ENCODE data around the gene ZSCAN32.

The ZSCAN32 gene

GRCh38 chr16:3358871-3359270 lies 41.9 kb downstream of the ZSCAN32 start:
- TF ChIP-seq, protein P1, sequence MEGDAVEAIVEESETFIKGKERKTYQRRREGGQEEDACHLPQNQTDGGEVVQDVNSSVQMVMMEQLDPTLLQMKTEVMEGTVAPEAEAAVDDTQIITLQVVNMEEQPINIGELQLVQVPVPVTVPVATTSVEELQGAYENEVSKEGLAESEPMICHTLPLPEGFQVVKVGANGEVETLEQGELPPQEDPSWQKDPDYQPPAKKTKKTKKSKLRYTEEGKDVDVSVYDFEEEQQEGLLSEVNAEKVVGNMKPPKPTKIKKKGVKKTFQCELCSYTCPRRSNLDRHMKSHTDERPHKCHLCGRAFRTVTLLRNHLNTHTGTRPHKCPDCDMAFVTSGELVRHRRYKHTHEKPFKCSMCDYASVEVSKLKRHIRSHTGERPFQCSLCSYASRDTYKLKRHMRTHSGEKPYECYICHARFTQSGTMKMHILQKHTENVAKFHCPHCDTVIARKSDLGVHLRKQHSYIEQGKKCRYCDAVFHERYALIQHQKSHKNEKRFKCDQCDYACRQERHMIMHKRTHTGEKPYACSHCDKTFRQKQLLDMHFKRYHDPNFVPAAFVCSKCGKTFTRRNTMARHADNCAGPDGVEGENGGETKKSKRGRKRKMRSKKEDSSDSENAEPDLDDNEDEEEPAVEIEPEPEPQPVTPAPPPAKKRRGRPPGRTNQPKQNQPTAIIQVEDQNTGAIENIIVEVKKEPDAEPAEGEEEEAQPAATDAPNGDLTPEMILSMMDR (IDR thresholded peaks at IDR 0.05; ENCODE audit: low read depth, low read length, missing control alignments), result no peak
- no peak for DNase-seq (ENCODE audit: low read depth)
- H3K4me3 ChIP-seq (ENCODE audit: low read depth, low read length), result no peak overlapping the region

GRCh38 chr16:3356118-3356517 lies 44.7 kb downstream of the ZSCAN32 start:
- H3K4me3 ChIP-seq (ENCODE audit: low read depth, low read length), result no peak overlapping the region
- TF ChIP-seq, protein P1 (IDR thresholded peaks at IDR 0.05; ENCODE audit: low read depth, low read length, missing control alignments), result no peak
- DNase-seq (ENCODE audit: low read depth), result no peak

- no peak within 1 kb of the TSS for H3K4me3 ChIP-seq (ENCODE audit: low read depth, low read length)
- no peak for DNase-seq (ENCODE audit: low read depth)
- TF ChIP-seq, protein P1 (IDR thresholded peaks at IDR 0.05; ENCODE audit: low read depth, low read length, missing control alignments), result no peak
Measured at GRCh38 chr16:3355589-3355988, 45.2 kb downstream of the ZSCAN32 start, which contains the start of gene OR2C1. Gene OR2C1, plus strand, starts transcription at chr16:3355889. Its CDS starts 52 bp downstream, at chr16:3355941.

GRCh38 chr16:3349175-3349574 lies 51.6 kb downstream of the ZSCAN32 start:
- TF ChIP-seq, protein P1 (IDR thresholded peaks at IDR 0.05; ENCODE audit: low read depth, low read length, missing control alignments), result no peak
- H3K4me3 ChIP-seq (ENCODE audit: low read depth, low read length), result no peak overlapping the region
- no peak for DNase-seq (ENCODE audit: low read depth)

- TF ChIP-seq, protein P1 (IDR thresholded peaks at IDR 0.05; ENCODE audit: low read depth, low read length, missing control alignments), result no peak
- DNase-seq (ENCODE audit: low read depth), result no peak
- no peak overlapping the region for H3K4me3 ChIP-seq (ENCODE audit: low read depth, low read length)
Measured at GRCh38 chr16:3348547-3349167, 52.1 kb downstream of the ZSCAN32 start.

- TF ChIP-seq, protein P1 (IDR thresholded peaks at IDR 0.05; ENCODE audit: low read depth, low read length, missing control alignments), result no peak
- H3K4me3 ChIP-seq (ENCODE audit: low read depth, low read length), result no peak overlapping the region
- no peak for DNase-seq (ENCODE audit: low read depth)
Measured at GRCh38 chr16:3347586-3347985, 53.2 kb downstream of the ZSCAN32 start.

GRCh38 chr16:3346041-3346440 lies 54.8 kb downstream of the ZSCAN32 start:
- H3K4me3 ChIP-seq (ENCODE audit: low read depth, low read length), result no peak overlapping the region
- DNase-seq (ENCODE audit: low read depth), result no peak
- TF ChIP-seq, protein P1 (IDR thresholded peaks at IDR 0.05; ENCODE audit: low read depth, low read length, missing control alignments), result no peak

Data from GM12864 (cell line).